K562 (cell line): ENCODE results near the gene CFAP58. TPM values are rescaled to one million over a fixed set of nuclear protein-coding genes. Genes with fewer than 3 reads are reported as not detected.

Experiments
- ATAC-seq: fragments of 200-7000 bp; cut with Tn5 transposase; 3 replicates; pipeline ENCODE4 v1.9.1; 2020; ENCODE audit warnings: moderate library complexity
- BruUV-seq: library from RNA; stranded (reverse); fragments of 400-500 nt; replicated peaks from 2 replicates; lab custom pipeline; 2021; lab: Mats Ljungman, UMichigan
- CTCF ChIA-PET: fragments of 300-600 bp; formaldehyde crosslinking; extraction: SDS; loops from one replicate; lab custom pipeline; 2021; ENCODE audit warnings: low intra/inter-chr PET ratio; lab: Yijun Ruan, JAX
- POLR2A ChIA-PET: fragments of 300-600, 350-650 bp; sonication (Branson Sonifier 250); formaldehyde crosslinking; extraction: SDS; loops from one replicate; lab custom pipeline; 2021; ENCODE audit warnings: antibody characterized with exemption, inconsistent platforms; lab: Yijun Ruan, JAX
- DNase-seq, 4 experiments: peaks; one replicate each; pipeline versions ENCODE4 v3.0.0 to v3.0.0-alpha.2; 2011 to 2018; ENCODE audit warnings: low spot score in 3 of 4, mixed read lengths in 3 of 4; ENCODE audit errors: extremely low read depth in 1 of 4
- FAIRE-seq: peaks from 2 replicates; lab custom pipeline; 2011; peaks lifted over from hg19 to GRCh38; lab: Jason Lieb, UNC
- H2AFZ ChIP-seq: 2 replicates; pipeline ENCODE4 v1.6.0; 2011; ENCODE audit warnings: low read depth, low read length, control low read depth, inconsistent platforms
- H3K27ac ChIP-seq: fragments of 200-600 bp; 3 replicates; pipeline ENCODE4 v1.8.0; 2011; ENCODE audit warnings: low read depth, mild to moderate bottlenecking, control low read depth, inconsistent platforms, low read length, moderate library complexity, mixed read lengths; ENCODE audit errors: extremely low read depth
- H3K27me3 ChIP-seq, 2 experiments: fragments of 300-600 bp in 1 of 2; 2 replicates in 1 of 2; 3 replicates in 1 of 2; pipeline versions ENCODE4 v1.6.0 to v1.8.0; 2011; ENCODE audit warnings: inconsistent platforms in 2 of 2, low read length in 2 of 2, mild to moderate bottlenecking in 1 of 2, mixed read lengths in 1 of 2, moderate library complexity in 1 of 2; ENCODE audit not compliant: control insufficient read depth in 2 of 2, insufficient read depth in 2 of 2
- H3K36me3 ChIP-seq: fragments of 300-600 bp; 3 replicates; pipeline ENCODE4 v1.8.0; 2011; ENCODE audit warnings: mild to moderate bottlenecking, low read length, inconsistent platforms; ENCODE audit not compliant: control insufficient read depth, insufficient read depth
- H3K4me1 ChIP-seq, 2 experiments: fragments of 200-600 bp in 1 of 2; replicated peaks in 1 of 2; 2 replicates in 1 of 2; 3 replicates in 1 of 2; pipeline versions ENCODE4 v1.5.1 to v1.8.0; 2011; ENCODE audit warnings: inconsistent platforms in 2 of 2, low read length in 2 of 2, mild to moderate bottlenecking in 1 of 2, mixed read lengths in 1 of 2, moderate library complexity in 1 of 2; ENCODE audit not compliant: control insufficient read depth in 2 of 2, insufficient read depth in 2 of 2
- H3K4me2 ChIP-seq: 2 replicates; pipeline ENCODE4 v1.6.1; 2011; ENCODE audit warnings: low read length, control low read depth, inconsistent platforms, mixed read lengths; ENCODE audit not compliant: insufficient read depth
- H3K4me3 ChIP-seq: fragments of 200-600 bp; sonication (generic), shearing (Covaris generic); 2 replicates; pipeline ENCODE4 v1.5.1; 2016; ENCODE audit warnings: control low read depth, inconsistent platforms
- H3K79me2 ChIP-seq: fragments of 200-600 bp; 3 replicates; pipeline ENCODE4 v1.8.0; 2011; ENCODE audit warnings: low read length, inconsistent platforms; ENCODE audit not compliant: control insufficient read depth, insufficient read depth
- H3K9ac ChIP-seq, 2 experiments: 2 replicates each; pipeline versions ENCODE4 v1.6.0 to v1.6.1; 2011; ENCODE audit warnings: low read depth in 2 of 2, low read length in 2 of 2, control low read depth in 1 of 2, inconsistent platforms in 1 of 2, mild to moderate bottlenecking in 1 of 2, mixed read lengths in 1 of 2; ENCODE audit not compliant: insufficient read depth in 1 of 2
- H3K9me1 ChIP-seq: one replicate; pipeline ENCODE4 v1.6.0; 2011; ENCODE audit warnings: inconsistent platforms, mild to moderate bottlenecking, low read length, moderate library complexity; ENCODE audit not compliant: control insufficient read depth, insufficient read depth
- H3K9me3 ChIP-seq: replicated peaks from 2 replicates; pipeline ENCODE4 v1.5.1; 2011; ENCODE audit warnings: low read depth, low read length, inconsistent platforms; ENCODE audit not compliant: control insufficient read depth, insufficient read depth
- H4K20me1 ChIP-seq: replicated peaks from 2 replicates; pipeline ENCODE4 v1.6.1; 2011; ENCODE audit warnings: low read length, inconsistent platforms, mixed read lengths; ENCODE audit not compliant: control insufficient read depth, insufficient read depth
- NFYB ChIP-seq: IDR thresholded peaks from 2 replicates; pipeline ENCODE4 v1.6.1; 2011; ENCODE audit warnings: mild to moderate bottlenecking, moderate library complexity; ENCODE audit not compliant: insufficient read length; ENCODE audit errors: extremely low read depth
- RB1 ChIP-seq: fragments of 450-650 bp; IDR thresholded peaks from 2 replicates; pipeline ENCODE4 v1.6.1; 2017; ENCODE audit warnings: low read depth, mild to moderate bottlenecking
- RCOR1 ChIP-seq, 2 experiments: IDR thresholded peaks; 2 replicates each; pipeline ENCODE4 v1.6.1; 2012; ENCODE audit warnings: low read depth in 2 of 2, low read length in 2 of 2, borderline replicate concordance in 1 of 2, improper control_type of control experiment in 1 of 2
- TEAD2 ChIP-seq: fragments of 450-650 bp; IDR thresholded peaks from 2 replicates; pipeline ENCODE4 v1.6.1; 2016; ENCODE audit warnings: missing genetic modification characterization, control low read depth, missing compliant biosample characterization
- WGBS: fragments of 100-300 bp; shearing (Covaris generic); methylation state at CpG from one replicate; pipeline ENCODE4 v1.1.6; 2016; ENCODE audit warnings: low coverage, mixed read lengths; ENCODE audit not compliant: insufficient coverage; ENCODE audit errors: missing lambda C conversion rate; 5-methylcytosine and 5-hydroxymethylcytosine counted together
- in situ Hi-C: fragments of 300-500 bp; cut with MboI; formaldehyde crosslinking; loops from 4 replicates; pipeline ENCODE4 v1.15.0; 2018; ENCODE audit warnings: inconsistent platforms, mixed read lengths
- intact Hi-C: fragments of 100-400 bp; cut with micrococcal nuclease; formaldehyde crosslinking; loops from 2 replicates; pipeline ENCODE4 v1.14.2; 2022
- polyA plus RNA-seq, 8 experiments: library from polyadenylated mRNA; depleted of rRNA in 4 of 8; stranded (reverse) in 5 of 8; unstranded in 3 of 8; fragments of >200 nt; fragmentation: Nextera tagmentation in 2 of 8; fragmentation: Illumina TruSeq in 1 of 8; extraction: Ambion mirVana in 2 of 8; extraction: Trizol in 1 of 8; gene quantifications; 2 replicates each; pipeline versions ENCODE4 v1.2.1 to v1.2.3, GENCODE V29; 2011 to 2014; ENCODE audit warnings: inconsistent platforms in 1 of 8, missing spikeins in 1 of 8
- total RNA-seq, 7 experiments: library from RNA; depleted of rRNA in 6 of 7; stranded (reverse); fragments of >200 nt in 6 of 7; fragmentation: Illumina TruSeq in 2 of 7; extraction: Trizol in 2 of 7; gene quantifications; 2 replicates each; pipeline versions ENCODE4 v1.2.1 to v1.2.3, GENCODE V29; 2011 to 2021; ENCODE audit warnings: low replicate concordance in 1 of 7
- TF ChIP-seq, protein P1 (sequence below), 2 experiments: fragments of 450-650 bp; IDR thresholded peaks; 2 replicates each; pipeline ENCODE4 v1.6.1; 2016; ENCODE audit warnings: mild to moderate bottlenecking in 2 of 2, borderline replicate concordance in 1 of 2, low read depth in 1 of 2, moderate library complexity in 1 of 2
- TF ChIP-seq, protein P2 (sequence below): fragments of 250-450 bp; sonication (Bioruptor Pico); IDR thresholded peaks from 2 replicates; pipeline ENCODE4 v1.8.0; 2021; ENCODE audit warnings: mild to moderate bottlenecking, moderate library complexity
- TF ChIP-seq, protein P3 (sequence below): fragments of 450-650 bp; IDR thresholded peaks from 2 replicates; pipeline ENCODE4 v1.6.1; 2016; ENCODE audit warnings: mild to moderate bottlenecking

The CFAP58 gene
- total and polyA plus RNA-seq, 9 of the 15 experiments (the other 6 are each of a cell fraction or from before 2014, with no cell fraction given): 0.08 to 2.0 (median 0.71) TPM

DNA sequence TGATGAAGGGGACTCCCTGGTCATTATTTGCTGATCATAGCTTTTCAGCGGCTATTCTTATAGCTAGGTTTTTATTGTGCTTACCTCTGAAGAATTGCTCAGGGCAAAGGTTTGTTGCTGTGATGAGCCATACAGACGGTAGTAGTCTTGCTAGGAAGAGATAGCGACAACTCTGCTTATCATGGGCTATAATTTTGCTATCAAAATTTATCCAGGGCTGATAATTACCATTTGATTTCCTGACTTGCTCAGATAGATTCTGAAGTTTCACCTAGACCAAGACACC, 103.9 kb downstream of the CFAP58 start:
- TF ChIP-seq NFYB: no peak
- no peak for TF ChIP-seq TEAD2 (tag)
- no peak for TF ChIP-seq RB1
- TF ChIP-seq, protein P1, sequence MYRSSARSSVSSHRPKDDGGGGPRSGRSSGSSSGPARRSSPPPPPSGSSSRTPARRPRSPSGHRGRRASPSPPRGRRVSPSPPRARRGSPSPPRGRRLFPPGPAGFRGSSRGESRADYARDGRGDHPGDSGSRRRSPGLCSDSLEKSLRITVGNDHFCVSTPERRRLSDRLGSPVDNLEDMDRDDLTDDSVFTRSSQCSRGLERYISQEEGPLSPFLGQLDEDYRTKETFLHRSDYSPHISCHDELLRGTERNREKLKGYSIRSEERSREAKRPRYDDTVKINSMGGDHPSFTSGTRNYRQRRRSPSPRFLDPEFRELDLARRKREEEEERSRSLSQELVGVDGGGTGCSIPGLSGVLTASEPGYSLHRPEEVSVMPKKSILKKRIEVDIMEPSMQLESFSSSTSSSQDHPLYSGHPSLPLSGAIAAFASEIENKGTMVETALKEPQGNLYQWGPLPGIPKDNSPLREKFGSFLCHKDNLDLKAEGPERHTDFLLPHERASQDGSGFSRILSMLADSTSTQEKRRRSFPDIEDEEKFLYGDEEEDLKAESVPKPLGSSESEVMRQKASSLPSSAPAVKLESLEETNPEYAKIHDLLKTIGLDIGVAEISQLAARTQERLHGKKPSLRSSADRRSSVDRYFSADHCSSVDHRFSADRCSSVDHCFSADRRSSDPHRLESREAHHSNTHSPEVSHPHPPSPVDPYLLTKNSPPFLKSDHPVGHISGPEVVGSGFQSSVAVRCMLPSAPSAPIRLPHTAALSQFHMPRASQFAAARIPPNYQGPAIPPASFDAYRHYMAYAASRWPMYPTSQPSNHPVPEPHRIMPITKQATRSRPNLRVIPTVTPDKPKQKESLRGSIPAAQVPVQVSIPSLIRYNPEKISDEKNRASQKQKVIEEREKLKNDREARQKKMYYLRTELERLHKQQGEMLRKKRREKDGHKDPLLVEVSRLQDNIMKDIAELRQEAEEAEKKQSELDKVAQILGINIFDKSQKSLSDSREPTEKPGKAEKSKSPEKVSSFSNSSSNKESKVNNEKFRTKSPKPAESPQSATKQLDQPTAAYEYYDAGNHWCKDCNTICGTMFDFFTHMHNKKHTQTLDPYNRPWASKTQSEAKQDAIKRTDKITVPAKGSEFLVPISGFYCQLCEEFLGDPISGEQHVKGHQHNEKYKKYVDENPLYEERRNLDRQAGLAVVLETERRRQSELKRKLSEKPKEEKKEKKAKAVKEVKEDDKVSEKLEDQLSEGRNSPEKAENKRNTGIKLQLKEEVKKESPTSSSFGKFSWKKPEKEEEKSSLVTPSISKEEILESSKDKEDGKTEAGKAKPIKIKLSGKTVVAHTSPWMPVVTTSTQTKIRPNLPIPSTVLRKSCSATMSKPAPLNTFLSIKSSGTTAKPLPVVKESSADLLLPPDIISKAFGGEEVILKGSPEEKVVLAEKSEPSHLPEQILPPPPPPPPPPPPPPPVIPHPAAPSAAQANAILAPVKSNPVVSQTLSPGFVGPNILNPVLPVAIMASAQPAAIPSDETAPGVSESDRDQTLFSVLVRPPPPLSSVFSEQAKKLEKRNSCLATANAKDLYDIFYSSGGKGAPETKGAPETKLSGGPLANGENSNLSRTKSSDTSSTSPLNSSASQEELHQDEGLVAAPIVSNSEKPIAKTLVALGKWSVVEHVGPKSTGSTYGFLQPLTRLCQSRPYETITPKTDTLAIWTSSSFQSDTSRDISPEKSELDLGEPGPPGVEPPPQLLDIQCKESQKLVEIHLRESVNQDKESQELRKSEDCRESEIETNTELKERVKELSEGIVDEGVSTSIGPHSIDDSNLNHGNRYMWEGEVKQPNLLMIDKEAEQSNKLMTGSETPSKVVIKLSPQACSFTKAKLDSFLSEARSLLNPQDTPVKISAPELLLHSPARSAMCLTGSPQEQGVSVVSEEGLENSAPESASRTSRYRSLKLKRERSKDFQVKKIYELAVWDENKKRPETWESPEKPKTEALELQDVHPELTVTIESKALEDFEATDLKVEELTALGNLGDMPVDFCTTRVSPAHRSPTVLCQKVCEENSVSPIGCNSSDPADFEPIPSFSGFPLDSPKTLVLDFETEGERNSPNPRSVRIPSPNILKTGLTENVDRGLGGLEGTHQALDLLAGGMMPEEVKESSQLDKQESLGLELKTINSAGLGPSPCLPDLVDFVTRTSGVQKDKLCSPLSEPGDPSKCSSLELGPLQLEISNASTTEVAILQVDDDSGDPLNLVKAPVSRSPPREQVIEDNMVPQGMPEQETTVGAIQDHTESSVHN (IDR thresholded peaks at IDR 0.05; ENCODE audit: borderline replicate concordance in 1 of 2, low read depth in 1 of 2): no peak
- TF ChIP-seq, protein P2, sequence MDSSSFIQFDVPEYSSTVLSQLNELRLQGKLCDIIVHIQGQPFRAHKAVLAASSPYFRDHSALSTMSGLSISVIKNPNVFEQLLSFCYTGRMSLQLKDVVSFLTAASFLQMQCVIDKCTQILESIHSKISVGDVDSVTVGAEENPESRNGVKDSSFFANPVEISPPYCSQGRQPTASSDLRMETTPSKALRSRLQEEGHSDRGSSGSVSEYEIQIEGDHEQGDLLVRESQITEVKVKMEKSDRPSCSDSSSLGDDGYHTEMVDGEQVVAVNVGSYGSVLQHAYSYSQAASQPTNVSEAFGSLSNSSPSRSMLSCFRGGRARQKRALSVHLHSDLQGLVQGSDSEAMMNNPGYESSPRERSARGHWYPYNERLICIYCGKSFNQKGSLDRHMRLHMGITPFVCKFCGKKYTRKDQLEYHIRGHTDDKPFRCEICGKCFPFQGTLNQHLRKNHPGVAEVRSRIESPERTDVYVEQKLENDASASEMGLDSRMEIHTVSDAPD (CRISPR knock-in tag): no peak
- TF ChIP-seq, protein P3, sequence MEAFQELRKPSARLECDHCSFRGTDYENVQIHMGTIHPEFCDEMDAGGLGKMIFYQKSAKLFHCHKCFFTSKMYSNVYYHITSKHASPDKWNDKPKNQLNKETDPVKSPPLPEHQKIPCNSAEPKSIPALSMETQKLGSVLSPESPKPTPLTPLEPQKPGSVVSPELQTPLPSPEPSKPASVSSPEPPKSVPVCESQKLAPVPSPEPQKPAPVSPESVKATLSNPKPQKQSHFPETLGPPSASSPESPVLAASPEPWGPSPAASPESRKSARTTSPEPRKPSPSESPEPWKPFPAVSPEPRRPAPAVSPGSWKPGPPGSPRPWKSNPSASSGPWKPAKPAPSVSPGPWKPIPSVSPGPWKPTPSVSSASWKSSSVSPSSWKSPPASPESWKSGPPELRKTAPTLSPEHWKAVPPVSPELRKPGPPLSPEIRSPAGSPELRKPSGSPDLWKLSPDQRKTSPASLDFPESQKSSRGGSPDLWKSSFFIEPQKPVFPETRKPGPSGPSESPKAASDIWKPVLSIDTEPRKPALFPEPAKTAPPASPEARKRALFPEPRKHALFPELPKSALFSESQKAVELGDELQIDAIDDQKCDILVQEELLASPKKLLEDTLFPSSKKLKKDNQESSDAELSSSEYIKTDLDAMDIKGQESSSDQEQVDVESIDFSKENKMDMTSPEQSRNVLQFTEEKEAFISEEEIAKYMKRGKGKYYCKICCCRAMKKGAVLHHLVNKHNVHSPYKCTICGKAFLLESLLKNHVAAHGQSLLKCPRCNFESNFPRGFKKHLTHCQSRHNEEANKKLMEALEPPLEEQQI: no peak
- no peak for TF ChIP-seq RCOR1 (IDR thresholded peaks at IDR 0.05; ENCODE audit: borderline replicate concordance in 1 of 2, low read depth in 2 of 2, low read length in 2 of 2)
- 0% methylated on average over 3 of the region's 3 CpGs for WGBS
- CTCF ChIA-PET: no interaction called here

More for the DNA sequence above, 103.9 kb downstream of the CFAP58 start:
- Histone ChIP-seq H3K9me3 (no peaks in the 10 kb centered on the region), H2AFZ (no peak overlapping the region), H4K20me1 (no peaks in the 10 kb centered on the region), H3K4me1 (no peaks in the 10 kb centered on the region), H3K4me2 (no peak overlapping the region), H3K9ac (no peak overlapping the region), H3K36me3 (no peaks in the 10 kb centered on the region), H3K4me3 (no peak overlapping the region), H3K27ac (no peak overlapping the region), H3K79me2 (no peaks in the 10 kb centered on the region), H3K9me1 (no peaks in the 10 kb centered on the region), H3K27me3 (no peaks in the 10 kb centered on the region)
- in situ Hi-C loops: no loop called here
- DNase-seq: no peak
- POLR2A ChIA-PET: interaction anchor here (0.5 to 0.8 kb wide), 2 partner anchors 14 to 17 kb away, joined by 3 read pairs; no protein-coding TSS in a partner anchor
- no TSS peak for BruUV-seq
- intact Hi-C loops: no loop called here
- no peak for ATAC-seq
- no peak for FAIRE-seq
